CD4-positive, alpha-beta T cell (primary cell): ENCODE measurements around the gene DIS3L2. TPM values are rescaled to one million over a fixed set of nuclear protein-coding genes. Genes with fewer than 3 reads are reported as not detected.

Experiments used
- ATAC-seq: fragments of 200-7000 bp; cut with Tn5 transposase; one replicate; pipeline ENCODE4 v1.10.0; 2022; ENCODE audit warnings: mild to moderate bottlenecking; ENCODE audit not compliant: poor library complexity
- CTCF ChIA-PET: fragments of 350-600 bp; sonication (Branson Sonifier 250); formaldehyde crosslinking; loops from one replicate; lab custom pipeline; 2021; ENCODE audit warnings: antibody characterized with exemption, inconsistent platforms; lab: Charles Lee
- POLR2A ChIA-PET: fragments of 350-600 bp; sonication (Branson Sonifier 250); formaldehyde crosslinking; loops from one replicate; lab custom pipeline; 2021; ENCODE audit warnings: antibody characterized with exemption, inconsistent platforms; lab: Charles Lee
- DNase-seq, 14 experiments: peaks; one replicate each; pipeline ENCODE4 v3.0.0-alpha.2; 2013 to 2020; ENCODE audit warnings: mixed read lengths in 2 of 14
- H3K27ac ChIP-seq, 2 donors: one replicate each; pipeline versions ENCODE4 v1.5.1 to v1.7.0; 2013; ENCODE audit warnings: low read length in 2 of 2, low read depth in 1 of 2, mild to moderate bottlenecking in 1 of 2
- H3K27me3 ChIP-seq, 2 experiments: 1 replicate in 1 of 2; 2 replicates in 1 of 2; pipeline versions ENCODE4 v1.6.1 to v1.7.0; 2013; ENCODE audit warnings: low read length in 2 of 2, control low read depth in 1 of 2, mild to moderate bottlenecking in 1 of 2, moderate library complexity in 1 of 2; ENCODE audit not compliant: insufficient read depth in 2 of 2, control insufficient read depth in 1 of 2
- H3K36me3 ChIP-seq: one replicate; pipeline ENCODE4 v1.6.1; 2013; ENCODE audit warnings: low read length, control low read depth; ENCODE audit not compliant: insufficient read depth
- H3K4me1 ChIP-seq: one replicate; pipeline ENCODE4 v1.6.1; 2013; ENCODE audit warnings: low read length, control low read depth; ENCODE audit not compliant: insufficient read depth
- H3K4me3 ChIP-seq: one replicate; pipeline ENCODE4 v1.5.1; 2013; ENCODE audit warnings: mild to moderate bottlenecking, low read length, moderate library complexity
- H3K9me3 ChIP-seq, 2 experiments: 1 replicate in 1 of 2; 2 replicates in 1 of 2; pipeline versions ENCODE4 v1.6.1 to v1.7.0; 2013; ENCODE audit warnings: low read length in 2 of 2, mild to moderate bottlenecking in 2 of 2, control low read depth in 1 of 2, moderate library complexity in 1 of 2; ENCODE audit not compliant: control insufficient read depth in 1 of 2, insufficient read depth in 1 of 2
- H3K27ac Mint-ChIP-seq: one replicate; pipeline ENCODE4 v1.8.0; 2020; ENCODE audit warnings: mixed read lengths
- H3K27me3 Mint-ChIP-seq: one replicate; pipeline ENCODE4 v1.8.0; 2021; ENCODE audit warnings: mixed read lengths
- H3K36me3 Mint-ChIP-seq: one replicate; pipeline ENCODE4 v1.8.0; 2021; ENCODE audit warnings: low read depth, mixed read lengths
- H3K4me1 Mint-ChIP-seq: one replicate; pipeline ENCODE4 v1.8.0; 2021; ENCODE audit warnings: low read depth, mixed read lengths
- H3K4me3 Mint-ChIP-seq: one replicate; pipeline ENCODE4 v1.8.0; 2020; ENCODE audit warnings: mild to moderate bottlenecking, mixed read lengths
- H3K9me3 Mint-ChIP-seq: one replicate; pipeline ENCODE4 v1.8.0; 2020; ENCODE audit warnings: mixed read lengths
- intact Hi-C, 2 experiments: fragments of 100-400 bp; cut with DNase I in 1 of 2; cut with micrococcal nuclease in 1 of 2; formaldehyde crosslinking; loops; one replicate each; pipeline versions ENCODE4 v1.15.1 to v1.9.0; 2023 to 2025; cut with DNase I, micrococcal nuclease
- total RNA-seq, 174 experiments: library from RNA in 2 of 174; stranded (reverse) in 2 of 174; gene quantifications; one replicate each; pipeline ENCODE4 v1.2.3 and lab custom pipeline; 2021 to 2026
- TF ChIP-seq, protein P1 (sequence below): fragments of 200-600 bp; IDR thresholded peaks from one replicate; pipeline ENCODE4 v1.8.0; 2022; ENCODE audit warnings: antibody characterized with exemption, mild to moderate bottlenecking

DIS3L2 gene
- total RNA-seq, 2 experiments from 2014 or later: 59.8 to 62.9 TPM

DNA sequence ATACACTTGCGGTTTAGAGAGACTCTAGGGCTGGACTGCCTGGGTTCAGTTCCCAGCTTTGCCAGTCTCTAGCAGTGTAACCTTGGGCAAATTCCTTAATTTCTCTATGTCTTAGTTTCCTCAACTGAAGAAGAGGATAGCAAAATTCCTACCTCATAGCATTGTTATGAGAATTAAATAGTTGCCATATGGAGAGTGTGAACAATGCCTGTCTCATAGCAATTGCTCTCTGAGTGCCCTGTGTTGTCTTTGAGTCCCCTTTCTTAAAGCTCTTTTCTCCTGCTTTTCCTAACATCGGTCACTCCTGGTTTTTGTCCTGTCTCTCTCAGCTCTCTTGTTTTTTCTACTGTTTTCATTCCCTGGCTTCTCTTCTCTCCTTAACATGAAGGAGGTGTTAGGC is 300.3 kb downstream of the DIS3L2 start:
- CTCF ChIA-PET: no interaction called here
- ATAC-seq (no peak), DNase-seq (no peak)
- no peaks in the 10 kb centered on the region for H3K9me3 ChIP-seq
- POLR2A ChIA-PET: no interaction called here
- no peaks in the 10 kb centered on the region for H3K4me1 Mint-ChIP-seq
- H3K4me1 ChIP-seq: no peaks in the 10 kb centered on the region
- H3K27ac Mint-ChIP-seq: no peak overlapping the region
- no peaks in the 10 kb centered on the region for H3K9me3 Mint-ChIP-seq
- intact Hi-C loops: no loop called here
- H3K4me3 Mint-ChIP-seq: no peak overlapping the region
- TF ChIP-seq, protein P1, sequence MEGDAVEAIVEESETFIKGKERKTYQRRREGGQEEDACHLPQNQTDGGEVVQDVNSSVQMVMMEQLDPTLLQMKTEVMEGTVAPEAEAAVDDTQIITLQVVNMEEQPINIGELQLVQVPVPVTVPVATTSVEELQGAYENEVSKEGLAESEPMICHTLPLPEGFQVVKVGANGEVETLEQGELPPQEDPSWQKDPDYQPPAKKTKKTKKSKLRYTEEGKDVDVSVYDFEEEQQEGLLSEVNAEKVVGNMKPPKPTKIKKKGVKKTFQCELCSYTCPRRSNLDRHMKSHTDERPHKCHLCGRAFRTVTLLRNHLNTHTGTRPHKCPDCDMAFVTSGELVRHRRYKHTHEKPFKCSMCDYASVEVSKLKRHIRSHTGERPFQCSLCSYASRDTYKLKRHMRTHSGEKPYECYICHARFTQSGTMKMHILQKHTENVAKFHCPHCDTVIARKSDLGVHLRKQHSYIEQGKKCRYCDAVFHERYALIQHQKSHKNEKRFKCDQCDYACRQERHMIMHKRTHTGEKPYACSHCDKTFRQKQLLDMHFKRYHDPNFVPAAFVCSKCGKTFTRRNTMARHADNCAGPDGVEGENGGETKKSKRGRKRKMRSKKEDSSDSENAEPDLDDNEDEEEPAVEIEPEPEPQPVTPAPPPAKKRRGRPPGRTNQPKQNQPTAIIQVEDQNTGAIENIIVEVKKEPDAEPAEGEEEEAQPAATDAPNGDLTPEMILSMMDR: no peak
- no peak overlapping the region for H3K27ac ChIP-seq
- no peaks in the 10 kb centered on the region for H3K27me3 Mint-ChIP-seq
- no peak overlapping the region for H3K4me3 ChIP-seq
- H3K27me3 ChIP-seq: no peaks in the 10 kb centered on the region
- peaks cover 90% of the 10 kb centered on the region for H3K36me3 Mint-ChIP-seq
- H3K36me3 ChIP-seq: peaks cover 56% of the 10 kb centered on the region

DNA sequence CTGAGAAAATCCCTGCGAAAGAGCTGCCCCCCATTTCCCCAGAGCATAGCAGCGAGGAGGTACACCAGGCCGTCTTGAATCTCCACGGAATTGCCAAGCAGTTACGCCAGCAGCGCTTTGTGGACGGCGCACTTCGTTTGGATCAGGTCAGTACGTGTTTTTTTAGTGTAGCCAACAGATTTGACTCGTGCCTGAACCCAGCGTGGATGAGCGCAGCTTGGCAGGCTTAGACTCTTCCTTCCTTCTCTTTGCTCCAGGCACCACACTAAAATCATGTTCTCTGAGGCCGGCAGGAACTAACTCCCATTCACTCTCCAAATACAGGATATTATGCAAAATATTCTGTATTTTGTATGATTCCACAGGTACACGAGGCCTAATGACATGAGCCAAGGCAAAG is 301.8 kb downstream of the DIS3L2 start:
- DNase-seq (no peak), ATAC-seq (no peak)
- ChIA-PET POLR2A (no interaction called here), CTCF (no interaction called here)
- Histone ChIP-seq H3K36me3 (peaks cover 57% of the 10 kb centered on the region), H3K4me1 (no peaks in the 10 kb centered on the region), H3K27me3 (no peaks in the 10 kb centered on the region), H3K9me3 (no peaks in the 10 kb centered on the region), H3K4me3 (no peak overlapping the region), H3K27ac (no peak overlapping the region)
- no peaks in the 10 kb centered on the region for H3K9me3 Mint-ChIP-seq
- no peaks in the 10 kb centered on the region for H3K27me3 Mint-ChIP-seq
- H3K27ac Mint-ChIP-seq: no peak overlapping the region
- intact Hi-C loops: no loop called here
- no peaks in the 10 kb centered on the region for H3K4me1 Mint-ChIP-seq
- no peak overlapping the region for H3K4me3 Mint-ChIP-seq
- TF ChIP-seq, protein P1: no peak
- H3K36me3 Mint-ChIP-seq: peaks cover 77% of the 10 kb centered on the region

DNA sequence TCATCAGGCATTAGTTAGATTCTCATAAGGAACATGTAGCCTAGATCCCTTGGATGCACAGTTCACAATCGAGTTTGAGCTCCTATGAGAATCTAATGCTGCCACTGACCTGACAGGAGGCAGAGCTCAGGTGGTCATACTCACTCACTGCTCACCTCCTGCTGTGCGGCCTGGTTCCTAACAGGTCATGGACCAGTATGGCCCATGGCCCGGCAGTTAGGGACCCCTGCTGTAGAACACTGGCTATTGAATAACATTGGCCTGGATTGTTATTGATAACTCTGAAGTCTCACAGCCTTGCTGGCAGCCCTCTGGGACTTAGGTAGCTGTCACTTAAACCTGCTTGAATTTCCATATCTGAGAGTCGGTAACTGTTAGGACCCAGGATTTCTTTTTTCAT is 302.6 kb downstream of the DIS3L2 start:
- intact Hi-C loops: no loop called here
- no peaks in the 10 kb centered on the region for H3K9me3 ChIP-seq
- H3K4me1 Mint-ChIP-seq: no peaks in the 10 kb centered on the region
- no peak overlapping the region for H3K4me3 ChIP-seq
- DNase-seq (no peak), ATAC-seq (no peak)
- H3K27me3 ChIP-seq: no peaks in the 10 kb centered on the region
- no peak overlapping the region for H3K27ac ChIP-seq
- H3K27ac Mint-ChIP-seq: no peak overlapping the region
- H3K36me3 Mint-ChIP-seq: peaks cover 71% of the 10 kb centered on the region
- peaks cover 59% of the 10 kb centered on the region for H3K36me3 ChIP-seq
- H3K4me3 Mint-ChIP-seq: no peak overlapping the region
- H3K27me3 Mint-ChIP-seq: no peaks in the 10 kb centered on the region
- ChIA-PET CTCF (no interaction called here), POLR2A (no interaction called here)
- H3K4me1 ChIP-seq: no peaks in the 10 kb centered on the region
- TF ChIP-seq, protein P1: no peak
- H3K9me3 Mint-ChIP-seq: no peaks in the 10 kb centered on the region
